BJ (cell line): Measurements from ENCODE around the gene C10orf105. TPM values are rescaled to one million over a fixed set of nuclear protein-coding genes. Genes with fewer than 3 reads are reported as not detected.

Experiments
- CTCF ChIA-PET: fragments of 350-600 bp; formaldehyde crosslinking; extraction: SDS; loops from one replicate; lab custom pipeline; 2021; ENCODE audit warnings: antibody characterized with exemption, inconsistent platforms; lab: Yijun Ruan, JAX
- POLR2A ChIA-PET: fragments of 300-600 bp; sonication (Branson Sonifier 250); formaldehyde crosslinking; extraction: SDS; loops from one replicate; lab custom pipeline; 2021; ENCODE audit warnings: antibody characterized with exemption; lab: Charles Lee
- DNase-seq: peaks from one replicate; pipeline ENCODE4 v3.0.0-alpha.2; 2011; ENCODE audit warnings: low read depth
- H3K27me3 ChIP-seq: 2 replicates; pipeline ENCODE4 v1.6.0; 2011; ENCODE audit warnings: low read length; ENCODE audit not compliant: control insufficient read depth, insufficient read depth
- H3K36me3 ChIP-seq: 2 replicates; pipeline ENCODE4 v1.5.1; 2011; ENCODE audit warnings: low read length; ENCODE audit not compliant: control insufficient read depth, insufficient read depth
- H3K4me3 ChIP-seq: 2 replicates; pipeline ENCODE4 v1.5.1; 2011; ENCODE audit warnings: low read depth, mild to moderate bottlenecking, control low read depth, low read length
- polyA plus RNA-seq: library from polyadenylated mRNA; depleted of rRNA; stranded (reverse); fragments of >200 nt; gene quantifications from 2 replicates; pipeline ENCODE4 v1.2.3, GENCODE V29; 2011
- TF ChIP-seq, protein P1 (sequence below): IDR thresholded peaks from 2 replicates; pipeline ENCODE4 v1.5.1; 2011; ENCODE audit warnings: low read depth, mild to moderate bottlenecking, control low read depth, inconsistent platforms, low read length, moderate library complexity; ENCODE audit not compliant: insufficient read depth

Gene C10orf105
- polyA plus RNA-seq, 1 experiment, result 1.1 TPM

GRCh38 chr10:71750124-71750841 is 30.7 kb upstream of the C10orf105 start:
- Histone ChIP-seq H3K27me3 (no peaks in the 10 kb centered on the region), H3K4me3 (no peak overlapping the region), H3K36me3 (peaks cover 45% of the 10 kb centered on the region)
- DNase-seq, result no peak
- ChIA-PET CTCF (no interaction called here), POLR2A (no interaction called here)
- TF ChIP-seq, protein P1, sequence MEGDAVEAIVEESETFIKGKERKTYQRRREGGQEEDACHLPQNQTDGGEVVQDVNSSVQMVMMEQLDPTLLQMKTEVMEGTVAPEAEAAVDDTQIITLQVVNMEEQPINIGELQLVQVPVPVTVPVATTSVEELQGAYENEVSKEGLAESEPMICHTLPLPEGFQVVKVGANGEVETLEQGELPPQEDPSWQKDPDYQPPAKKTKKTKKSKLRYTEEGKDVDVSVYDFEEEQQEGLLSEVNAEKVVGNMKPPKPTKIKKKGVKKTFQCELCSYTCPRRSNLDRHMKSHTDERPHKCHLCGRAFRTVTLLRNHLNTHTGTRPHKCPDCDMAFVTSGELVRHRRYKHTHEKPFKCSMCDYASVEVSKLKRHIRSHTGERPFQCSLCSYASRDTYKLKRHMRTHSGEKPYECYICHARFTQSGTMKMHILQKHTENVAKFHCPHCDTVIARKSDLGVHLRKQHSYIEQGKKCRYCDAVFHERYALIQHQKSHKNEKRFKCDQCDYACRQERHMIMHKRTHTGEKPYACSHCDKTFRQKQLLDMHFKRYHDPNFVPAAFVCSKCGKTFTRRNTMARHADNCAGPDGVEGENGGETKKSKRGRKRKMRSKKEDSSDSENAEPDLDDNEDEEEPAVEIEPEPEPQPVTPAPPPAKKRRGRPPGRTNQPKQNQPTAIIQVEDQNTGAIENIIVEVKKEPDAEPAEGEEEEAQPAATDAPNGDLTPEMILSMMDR, result no peak

- Histone ChIP-seq H3K27me3 (no peaks in the 10 kb centered on the region), H3K4me3 (no peak overlapping the region), H3K36me3 (peaks cover 40% of the 10 kb centered on the region)
- ChIA-PET POLR2A (no interaction called here), CTCF (interaction anchor here (1.3 kb wide), 1 partner anchor 23 kb away, joined by 8 read pairs; the partner anchor contains the start of gene VSIR)
- TF ChIP-seq, protein P1, result no peak
- no peak for DNase-seq
Measured at GRCh38 chr10:71749396-71749795, 29.8 kb upstream of the C10orf105 start.

- Histone ChIP-seq H3K4me3 (no peak overlapping the region), H3K27me3 (no peaks in the 10 kb centered on the region), H3K36me3 (peaks cover 35% of the 10 kb centered on the region)
- TF ChIP-seq, protein P1, result no peak
- CTCF ChIA-PET, result interaction anchor here (1.3 kb wide), 1 partner anchor 24 kb away, joined by 8 read pairs; the partner anchor contains the start of gene VSIR
- DNase-seq, result no peak
- POLR2A ChIA-PET, result no interaction called here
Measured at GRCh38 chr10:71748671-71749191, 29.2 kb upstream of the C10orf105 start.

DNA sequence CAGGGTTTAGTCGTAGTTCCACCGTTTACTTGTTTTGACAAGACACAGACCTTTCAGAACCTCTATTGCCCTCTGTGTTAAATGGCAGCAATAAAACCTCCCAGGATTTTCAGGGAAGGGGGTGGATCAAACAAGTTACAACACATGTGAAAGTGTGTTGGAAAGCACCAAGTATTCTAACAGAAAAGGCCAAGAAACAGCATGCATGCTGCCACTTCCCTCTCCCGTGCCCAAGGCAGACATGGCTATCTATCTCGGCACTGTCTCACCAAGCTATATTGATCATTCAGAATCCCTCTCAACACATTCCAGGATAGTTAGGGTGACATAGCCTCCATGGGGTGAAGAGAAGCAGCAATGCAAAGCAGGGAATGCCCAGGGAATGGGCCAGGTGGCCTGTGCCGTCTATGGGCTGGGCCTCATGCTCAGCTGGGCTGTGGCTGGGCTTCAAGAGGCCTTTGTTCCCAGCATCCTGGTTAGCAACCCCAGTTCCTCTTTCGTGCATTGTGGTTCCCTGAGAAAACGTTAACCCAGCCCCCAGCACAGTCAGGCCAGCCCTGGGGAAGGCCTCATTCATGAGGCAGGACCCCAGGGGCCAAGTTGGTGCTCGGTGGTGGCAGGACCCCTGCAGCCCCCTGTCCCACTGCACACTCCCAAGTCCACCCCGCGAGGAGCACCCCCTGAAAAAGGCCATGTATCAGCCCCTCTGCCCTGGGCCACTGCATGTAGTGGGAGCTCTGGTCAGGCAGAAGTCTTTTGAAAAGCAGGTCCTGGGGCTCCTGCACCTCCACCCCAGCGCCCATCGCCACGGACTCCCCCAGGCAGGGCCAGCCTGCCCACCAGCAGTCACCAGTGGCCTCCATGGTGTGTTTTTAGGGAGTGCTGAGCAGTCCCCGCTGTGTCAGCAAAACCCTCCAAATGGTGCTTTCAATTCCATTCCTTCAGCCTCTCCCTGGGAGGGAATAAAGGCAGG is 28.3 kb upstream of the C10orf105 start:
- Histone ChIP-seq H3K36me3 (peaks cover 29% of the 10 kb centered on the region), H3K4me3 (no peak overlapping the region), H3K27me3 (no peaks in the 10 kb centered on the region)
- ChIA-PET CTCF (interaction anchor here (1.1 to 1.6 kb wide), 3 partner anchors 10 to 25 kb away, joined by 3 to 8 read pairs (median 4); partner anchors contain the start of gene VSIR), POLR2A (no interaction called here)
- TF ChIP-seq, protein P1, result no peak
- no peak for DNase-seq
